GM12891 (cell line): Measurements from ENCODE around the gene GPSM1.

Experiments
- POLR2A ChIP-seq: IDR thresholded peaks from 2 replicates; pipeline ENCODE4 v1.6.1; 2011; ENCODE audit warnings: low read depth, low read length, control low read depth
- POLR2AphosphoS5 ChIP-seq: IDR thresholded peaks from 2 replicates; pipeline ENCODE4 v1.6.1; 2011; ENCODE audit warnings: low read depth, low read length, control low read depth

DNA sequence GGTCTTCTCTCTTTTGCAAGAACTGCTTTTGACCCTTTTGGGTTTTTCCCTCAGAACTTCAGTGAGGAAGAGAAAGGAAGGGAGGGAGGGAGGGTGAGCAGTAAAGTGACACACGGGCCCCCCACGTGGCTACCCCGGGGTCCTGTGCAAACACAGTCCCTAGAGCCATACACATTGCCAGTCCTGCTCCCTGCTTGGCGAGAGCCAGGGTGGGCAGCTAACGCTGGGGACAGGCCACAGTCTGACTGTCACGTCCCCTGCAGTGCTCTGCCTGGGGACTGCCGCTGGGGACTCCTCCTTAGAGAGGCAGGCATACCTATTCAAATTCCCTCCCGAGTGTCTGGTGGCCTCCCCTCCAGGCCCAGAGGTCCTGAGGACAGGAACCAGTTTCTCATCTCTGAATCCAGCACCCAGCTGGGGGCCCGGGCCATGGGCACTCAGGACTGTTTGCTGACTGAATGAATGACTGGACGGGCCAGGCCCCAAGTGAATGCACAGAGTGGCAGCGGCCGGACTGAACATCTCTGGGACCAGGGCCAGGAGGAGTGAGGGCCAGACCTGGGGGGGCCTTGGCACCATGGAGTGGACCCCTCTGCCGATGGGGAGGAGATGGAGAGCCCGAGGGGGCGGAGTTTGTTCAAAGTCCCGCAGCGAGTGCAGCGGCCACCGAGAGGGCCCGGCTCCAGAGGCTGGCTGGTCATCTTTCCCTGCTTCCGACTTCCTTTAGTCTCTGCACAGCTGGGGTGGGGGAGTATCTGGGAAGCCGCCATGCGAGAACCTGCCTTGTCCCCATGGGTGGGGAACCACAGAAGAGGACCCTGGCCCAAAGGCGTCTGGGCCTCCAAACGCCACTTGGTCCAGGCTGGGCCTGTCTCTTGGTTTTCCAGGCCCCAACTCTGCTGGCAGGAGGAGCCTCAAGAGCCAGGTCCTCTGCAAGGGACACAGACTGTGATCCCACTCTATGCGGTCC, 29.3 kb upstream of the GPSM1 start:
- TF ChIP-seq POLR2A: no peak
- TF ChIP-seq POLR2AphosphoS5: no peak
